ENCODE data around the gene DMD.

The DMD gene

DNA sequence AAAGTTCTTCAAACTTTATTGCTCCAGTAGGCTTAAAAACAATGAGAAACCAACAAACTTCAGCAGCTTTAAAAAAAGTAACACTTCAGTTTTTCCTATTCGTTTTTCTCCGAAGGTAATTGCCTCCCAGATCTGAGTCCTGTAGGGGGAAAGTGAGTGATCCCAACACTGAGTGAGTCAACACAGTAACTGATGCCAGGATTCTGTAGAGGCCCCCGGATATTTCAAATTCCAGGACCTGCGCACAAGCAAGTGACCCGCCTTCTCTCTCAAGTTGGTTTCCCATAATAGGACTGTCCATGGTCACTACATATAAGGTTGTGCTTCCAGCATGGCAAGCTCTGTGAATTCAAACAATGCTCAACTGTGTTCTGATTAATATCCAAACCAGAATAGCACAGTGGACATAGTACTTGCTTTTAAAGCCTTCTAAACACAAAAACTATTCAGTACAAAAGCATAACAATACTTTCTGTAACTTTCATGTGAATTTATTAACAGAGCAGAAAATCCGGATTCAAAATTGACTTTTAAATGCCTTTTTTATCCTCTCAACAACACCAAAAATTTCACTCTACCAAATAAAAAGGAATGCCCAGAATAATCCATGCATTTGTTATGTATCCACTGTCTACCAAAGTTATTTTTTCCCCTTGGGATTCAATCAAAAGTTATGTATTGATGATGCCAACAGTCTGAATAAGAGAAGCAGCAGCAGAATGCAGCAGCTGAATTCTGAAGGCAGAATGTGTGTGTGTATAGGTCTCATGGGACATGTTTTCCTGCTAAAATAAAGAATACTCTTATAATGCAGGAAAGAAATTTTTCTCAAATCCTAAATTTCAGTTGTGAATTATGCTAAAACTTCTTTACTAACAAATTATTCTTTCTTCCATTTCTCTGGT lies at the start of gene DMD:
Gene DMD (minus strand): TSS at position 194 of the 905 bp plus-strand sequence. CDS start 237 bp downstream, outside the sequence.
- no peak for DNase-seq (ENCODE audit: low read depth)

DNA sequence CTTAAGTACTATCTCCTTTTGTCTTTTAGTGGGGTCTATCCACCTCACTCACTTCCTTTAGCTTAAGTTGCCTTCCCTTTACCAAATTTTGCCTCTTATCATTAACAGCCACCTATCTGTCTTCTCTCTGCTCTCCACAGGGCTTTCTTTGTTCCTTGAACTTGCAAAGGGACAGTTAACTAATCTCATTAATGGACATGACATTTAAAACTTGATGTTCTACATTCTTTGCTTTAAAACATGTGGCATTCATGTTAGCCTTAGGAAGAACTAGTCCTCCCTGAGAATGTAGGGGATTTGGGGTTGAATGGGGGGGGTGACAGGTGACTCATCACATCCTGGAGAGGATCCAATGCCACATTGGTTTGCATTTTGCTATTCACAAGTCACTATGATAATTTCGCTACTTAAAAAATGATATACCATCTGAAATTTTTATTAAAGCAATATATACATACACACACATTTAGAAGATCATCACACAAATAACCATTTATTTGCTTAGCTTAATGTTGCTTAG lies 41.0 kb upstream of the DMD start:
- DNase-seq (ENCODE audit: low read depth): no peak
- TF ChIP-seq, protein P1, sequence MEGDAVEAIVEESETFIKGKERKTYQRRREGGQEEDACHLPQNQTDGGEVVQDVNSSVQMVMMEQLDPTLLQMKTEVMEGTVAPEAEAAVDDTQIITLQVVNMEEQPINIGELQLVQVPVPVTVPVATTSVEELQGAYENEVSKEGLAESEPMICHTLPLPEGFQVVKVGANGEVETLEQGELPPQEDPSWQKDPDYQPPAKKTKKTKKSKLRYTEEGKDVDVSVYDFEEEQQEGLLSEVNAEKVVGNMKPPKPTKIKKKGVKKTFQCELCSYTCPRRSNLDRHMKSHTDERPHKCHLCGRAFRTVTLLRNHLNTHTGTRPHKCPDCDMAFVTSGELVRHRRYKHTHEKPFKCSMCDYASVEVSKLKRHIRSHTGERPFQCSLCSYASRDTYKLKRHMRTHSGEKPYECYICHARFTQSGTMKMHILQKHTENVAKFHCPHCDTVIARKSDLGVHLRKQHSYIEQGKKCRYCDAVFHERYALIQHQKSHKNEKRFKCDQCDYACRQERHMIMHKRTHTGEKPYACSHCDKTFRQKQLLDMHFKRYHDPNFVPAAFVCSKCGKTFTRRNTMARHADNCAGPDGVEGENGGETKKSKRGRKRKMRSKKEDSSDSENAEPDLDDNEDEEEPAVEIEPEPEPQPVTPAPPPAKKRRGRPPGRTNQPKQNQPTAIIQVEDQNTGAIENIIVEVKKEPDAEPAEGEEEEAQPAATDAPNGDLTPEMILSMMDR (IDR thresholded peaks at IDR 0.05; ENCODE audit: control insufficient read depth, insufficient read depth, low read depth, low read length, missing control alignments): no peak

More for the DNA sequence above, at the start of gene DMD:
- H3K4me3 ChIP-seq (ENCODE audit: control insufficient read depth, low read depth, low read length): no peak within 1 kb of the TSS
- TF ChIP-seq, protein P1 (IDR thresholded peaks at IDR 0.05; ENCODE audit: control insufficient read depth, insufficient read depth, low read depth, low read length, missing control alignments): no peak

DNA sequence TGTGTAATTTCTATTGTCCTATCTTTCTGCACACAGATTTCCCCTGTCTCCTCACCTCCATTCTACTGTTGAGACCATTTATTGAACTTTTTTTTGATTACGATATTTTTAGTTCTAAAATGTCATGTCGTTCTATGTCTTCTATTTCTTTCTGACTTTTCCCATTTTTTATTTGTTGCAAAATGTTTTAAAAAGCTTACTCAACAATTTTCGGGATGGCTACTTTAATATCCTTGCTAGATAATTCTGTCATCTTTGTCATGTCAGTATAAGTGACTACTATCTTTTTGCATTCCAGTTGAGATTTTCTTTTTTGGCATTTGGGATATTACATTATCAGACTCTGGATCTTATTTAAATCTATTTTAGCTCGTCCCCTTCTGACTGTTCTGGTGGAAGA lies 7.5 kb upstream of the DMD start:
- no peak overlapping the region for H3K4me3 ChIP-seq (ENCODE audit: control insufficient read depth, low read depth, low read length)
- no peak for DNase-seq (ENCODE audit: low read depth)
- TF ChIP-seq, protein P1 (IDR thresholded peaks at IDR 0.05; ENCODE audit: control insufficient read depth, insufficient read depth, low read depth, low read length, missing control alignments): no peak

More for the DNA sequence above, 41.0 kb upstream of the DMD start:
- no peak overlapping the region for H3K4me3 ChIP-seq (ENCODE audit: control insufficient read depth, low read depth, low read length)

DNA sequence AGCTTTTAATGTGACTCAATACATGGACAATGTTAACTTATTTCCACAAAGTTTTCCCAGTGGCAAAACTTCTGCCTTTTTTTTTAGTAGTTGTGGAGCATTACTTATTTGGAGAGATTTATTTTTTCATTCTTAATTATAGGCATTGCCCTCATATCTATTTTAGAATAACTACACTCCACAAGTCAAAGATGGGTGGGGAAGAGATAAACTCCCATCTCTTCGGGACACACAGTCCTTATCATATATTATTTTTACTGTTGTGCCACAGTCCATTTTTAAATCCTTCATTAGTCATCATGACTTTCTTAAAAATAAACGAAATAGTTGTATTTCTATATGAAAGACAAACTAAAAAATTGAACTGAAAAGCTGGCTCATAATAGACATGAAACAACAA lies 1.2 kb downstream of the DMD start:
- no peak overlapping the region for H3K4me3 ChIP-seq (ENCODE audit: control insufficient read depth, low read depth, low read length)

DNA sequence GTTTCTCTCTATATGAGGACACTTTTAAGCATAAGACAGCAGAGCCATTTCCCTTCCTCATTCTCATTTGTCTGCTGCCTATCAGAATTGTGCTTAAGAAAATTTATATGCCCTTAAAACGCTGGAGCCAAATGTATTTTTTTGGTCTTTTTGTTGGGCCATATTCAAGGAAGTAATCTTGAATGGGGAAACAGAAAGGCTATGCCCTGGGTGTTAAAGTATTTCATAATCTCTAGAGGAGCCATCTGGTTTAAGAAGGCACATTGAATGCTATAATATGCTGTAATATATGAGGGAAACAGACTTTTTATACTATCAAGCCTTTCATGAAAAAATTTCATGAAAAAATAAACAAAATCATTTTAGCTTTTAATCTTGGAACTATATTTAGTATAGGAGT lies 4.3 kb downstream of the DMD start:
- TF ChIP-seq, protein P1 (IDR thresholded peaks at IDR 0.05; ENCODE audit: control insufficient read depth, insufficient read depth, low read depth, low read length, missing control alignments): no peak
- no peak overlapping the region for H3K4me3 ChIP-seq (ENCODE audit: control insufficient read depth, low read depth, low read length)
- no peak for DNase-seq (ENCODE audit: low read depth)

More for the DNA sequence above, 1.2 kb downstream of the DMD start:
- TF ChIP-seq, protein P1 (IDR thresholded peaks at IDR 0.05; ENCODE audit: control insufficient read depth, insufficient read depth, low read depth, low read length, missing control alignments): no peak
- no peak for DNase-seq (ENCODE audit: low read depth)

DNA sequence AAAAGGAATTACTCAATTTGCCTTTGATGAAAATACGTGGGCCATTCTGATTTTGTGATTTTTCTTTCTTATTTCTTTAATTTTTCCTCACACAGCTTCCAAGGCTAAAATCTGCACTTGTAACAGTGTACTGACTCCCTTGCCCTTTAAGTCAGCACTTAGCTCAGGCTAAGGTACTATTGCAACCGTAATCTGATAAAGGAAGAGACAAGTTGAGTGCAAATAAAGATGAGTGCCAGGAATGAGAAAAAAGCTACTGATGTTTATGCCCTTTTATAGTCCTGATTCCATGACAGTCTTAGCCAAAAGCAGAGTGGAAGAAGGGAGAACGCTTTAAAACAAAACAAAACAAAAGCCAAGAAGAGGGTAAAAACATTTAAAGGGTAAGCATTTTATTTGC lies 6.0 kb downstream of the DMD start:
- no peak for DNase-seq (ENCODE audit: low read depth)
- H3K4me3 ChIP-seq (ENCODE audit: control insufficient read depth, low read depth, low read length): no peak overlapping the region
- TF ChIP-seq, protein P1 (IDR thresholded peaks at IDR 0.05; ENCODE audit: control insufficient read depth, insufficient read depth, low read depth, low read length, missing control alignments): no peak
